ENCODE results near the gene TIMM44.
"Not testable (repeated sequence)": the region's sequence is repeated elsewhere in the genome, so short reads cannot be mapped to it uniquely, and the experiment has no call there.

TIMM44 gene

GRCh38 chr19:7924241-7924640 is 19.2 kb downstream of the TIMM44 start:
- no peak for DNase-seq

GRCh38 chr19:7923295-7924191 is 19.9 kb downstream of the TIMM44 start:
- no peak for DNase-seq

GRCh38 chr19:7922836-7923195 is 20.6 kb downstream of the TIMM44 start:
- DNase-seq: no peak

GRCh38 chr19:7921967-7922835 is 21.3 kb downstream of the TIMM44 start:
- no peak for DNase-seq

GRCh38 chr19:7921302-7921966 is 22.0 kb downstream of the TIMM44 start:
- no peak for DNase-seq

GRCh38 chr19:7920519-7921301 is 22.8 kb downstream of the TIMM44 start:
- peak; percentile 98 for DNase-seq

GRCh38 chr19:7919610-7920518 is 23.6 kb downstream of the TIMM44 start, which contains the start of gene SNAPC2:
TSS of gene SNAPC2 (plus strand) at chr19:7920338. CDS start at chr19:7920367, 29 bp downstream.
- peak; percentile 96 for DNase-seq

GRCh38 chr19:7918615-7919421 is 24.6 kb downstream of the TIMM44 start:
- no peak for DNase-seq

- not testable (repeated sequence) for DNase-seq
Observed at GRCh38 chr19:7918062-7918614, 25.3 kb downstream of the TIMM44 start.

- DNase-seq: peak; percentile 59
Observed at GRCh38 chr19:7917267-7918061, 26.0 kb downstream of the TIMM44 start.

GRCh38 chr19:7916955-7917266 is 26.6 kb downstream of the TIMM44 start:
- no peak for DNase-seq

- DNase-seq: peak; percentile 58
Observed at GRCh38 chr19:7916103-7916954, 27.1 kb downstream of the TIMM44 start.

- no peak for DNase-seq
Observed at GRCh38 chr19:7915250-7916102, 28.0 kb downstream of the TIMM44 start.

GRCh38 chr19:7914598-7915045 is 28.8 kb downstream of the TIMM44 start, which contains the start of gene TGFBR3L:
TSS of gene TGFBR3L (plus strand) at chr19:7914830.
- DNase-seq: no peak

- no peak for DNase-seq
Observed at GRCh38 chr19:7914099-7914498, 29.4 kb downstream of the TIMM44 start.

- DNase-seq: no peak
Observed at GRCh38 chr19:7913652-7914051, 29.8 kb downstream of the TIMM44 start.

Measured in CD4-positive, alpha-beta T cell treated with Interferon gamma for 1 hour (primary cell).